ENCODE measurements around the gene NINJ2. TPM values are rescaled to one million over a fixed set of nuclear protein-coding genes. Genes with fewer than 3 reads are reported as not detected.

Gene NINJ2
- total and polyA plus RNA-seq, 2 donors, result 11.5 to 11.8 TPM

DNA sequence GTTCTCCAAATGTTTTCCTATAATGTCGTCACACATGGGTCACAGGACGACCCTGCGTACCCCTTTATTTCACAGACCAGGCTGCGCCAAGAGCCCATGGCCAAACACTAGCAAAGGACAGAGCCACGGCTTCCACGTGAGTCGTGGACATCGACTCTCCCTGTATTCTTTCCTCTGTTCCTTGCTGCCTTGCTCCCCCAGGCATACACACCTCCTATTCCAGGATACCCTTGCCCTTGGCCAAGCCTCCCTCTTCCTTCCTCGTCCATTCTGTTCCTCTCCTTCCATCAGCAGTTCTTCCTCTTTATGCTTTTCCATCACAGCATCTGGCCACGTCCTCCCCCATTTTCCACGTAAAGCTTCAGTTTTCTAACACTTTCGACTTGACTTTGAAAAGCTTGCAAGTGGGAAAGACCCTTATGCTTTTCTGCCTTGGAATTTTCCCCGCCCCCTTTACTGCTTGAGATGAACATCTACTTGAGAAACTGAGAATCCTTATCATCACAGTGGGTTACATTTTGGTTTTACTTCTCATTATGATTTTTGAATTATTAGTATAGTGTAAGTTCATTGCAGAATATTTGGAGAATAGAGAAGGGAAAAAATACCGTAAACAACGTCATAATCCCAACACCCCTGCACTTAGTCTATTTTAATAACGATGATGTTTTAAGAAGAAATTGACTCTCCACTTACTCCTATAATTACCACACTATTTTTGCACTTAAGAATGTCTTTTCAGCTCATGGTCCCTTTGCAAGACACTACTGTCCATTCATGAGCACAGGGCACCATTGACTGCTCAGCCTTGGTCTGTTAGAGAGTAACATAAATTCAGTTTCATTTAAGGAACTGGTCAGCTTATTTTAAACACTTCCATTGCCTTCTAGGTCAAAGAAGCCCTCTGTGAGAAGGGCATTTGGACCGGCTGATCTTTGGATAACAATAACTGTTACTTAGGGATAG lies 15.8 kb upstream of the NINJ2 start:
- H3K36me3 ChIP-seq (ENCODE audit: control insufficient read depth in 2 of 2, insufficient read depth in 2 of 2, low read length in 1 of 2), result no peaks in the 10 kb centered on the region
- H3K27me3 ChIP-seq (ENCODE audit: control insufficient read depth in 2 of 2, insufficient read depth in 1 of 2, low read length in 1 of 2), result no peaks in the 10 kb centered on the region
- no peak for DNase-seq (ENCODE audit: low read depth in 6 of 9, low spot score in 9 of 9)
- WGBS, result 97% methylated on average over 17 of the region's 17 CpGs
- peaks cover 0 to 2% of the 10 kb centered on the region in 2 donors for H3K9me3 ChIP-seq (ENCODE audit: control insufficient read depth in 2 of 2, insufficient read depth in 1 of 2, low read length in 1 of 2)
- no peak overlapping the region for H3K4me3 ChIP-seq (ENCODE audit: low read length in 2 of 2)
- H3K27ac ChIP-seq (ENCODE audit: low read depth in 1 of 2, low read length in 1 of 2), result no peak overlapping the region
- H3K4me1 ChIP-seq (ENCODE audit: control insufficient read depth in 2 of 2, insufficient read depth in 2 of 2, low read length in 2 of 2), result peaks cover 14 to 19% of the 10 kb centered on the region in 2 donors

DNA sequence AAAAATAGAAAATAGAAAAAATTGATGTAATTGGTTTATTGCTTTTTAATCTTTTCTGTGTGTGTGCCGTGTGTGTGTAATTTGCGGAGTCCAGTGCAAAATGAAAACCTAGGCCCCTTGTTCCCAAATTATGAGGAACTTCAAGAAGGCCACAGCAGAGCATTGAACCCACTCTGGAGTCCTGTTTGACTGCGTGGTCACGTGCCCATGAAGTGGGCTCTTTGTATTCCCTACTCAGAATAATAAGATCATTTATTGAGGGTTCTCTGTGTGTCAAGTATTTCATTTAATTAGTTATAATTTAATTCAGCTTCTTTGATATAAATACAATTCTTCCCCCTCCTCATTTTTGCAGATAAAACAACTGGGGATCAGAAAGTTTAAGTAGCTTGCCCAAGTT lies 12.3 kb upstream of the NINJ2 start:
- H3K27ac ChIP-seq (ENCODE audit: low read depth in 1 of 2, low read length in 1 of 2), result no peak overlapping the region
- peaks cover 32 to 49% of the 10 kb centered on the region in 2 donors for H3K4me1 ChIP-seq (ENCODE audit: control insufficient read depth in 2 of 2, insufficient read depth in 2 of 2, low read length in 2 of 2)
- 98% methylated on average over 4 of the region's 4 CpGs for WGBS

DNA sequence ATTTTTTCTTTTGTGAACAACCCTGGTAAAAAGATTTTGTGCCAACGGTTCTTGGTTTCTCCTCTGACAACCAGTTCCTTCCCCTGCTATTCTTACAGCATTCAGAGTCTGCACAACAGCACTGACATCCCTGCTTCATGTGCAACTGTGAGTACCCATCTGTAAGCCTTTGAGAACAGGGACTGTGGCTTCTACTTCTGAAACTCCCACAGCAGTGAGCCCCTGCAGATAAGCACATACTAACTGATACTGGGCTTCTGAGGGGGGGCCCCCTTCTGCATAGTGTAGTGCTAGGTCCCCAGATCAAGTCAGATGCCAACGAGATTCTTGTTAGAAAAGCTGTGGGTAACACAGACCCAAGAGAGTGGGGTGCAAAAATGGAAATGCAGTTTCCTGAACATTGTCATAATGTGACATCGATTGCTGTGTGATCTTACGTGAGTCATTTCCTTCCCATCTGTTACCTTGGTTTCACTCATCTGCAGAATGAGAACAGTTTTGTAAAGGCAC lies 11.1 kb upstream of the NINJ2 start:
- WGBS, result 6% methylated on average over 4 of the region's 4 CpGs
- Histone ChIP-seq H3K9me3 (ENCODE audit: control insufficient read depth in 2 of 2, insufficient read depth in 1 of 2, low read length in 1 of 2) (peaks cover 0 to 2% of the 10 kb centered on the region in 2 donors), H3K36me3 (ENCODE audit: control insufficient read depth in 2 of 2, insufficient read depth in 2 of 2, low read length in 1 of 2) (no peaks in the 10 kb centered on the region), H3K27me3 (ENCODE audit: control insufficient read depth in 2 of 2, insufficient read depth in 1 of 2, low read length in 1 of 2) (no peaks in the 10 kb centered on the region), H3K27ac (ENCODE audit: low read depth in 1 of 2, low read length in 1 of 2) (peak overlapping the region; percentile 90 to 92), H3K4me1 (ENCODE audit: control insufficient read depth in 2 of 2, insufficient read depth in 2 of 2, low read length in 2 of 2) (peaks cover 32 to 53% of the 10 kb centered on the region in 2 donors), H3K4me3 (ENCODE audit: low read length in 2 of 2) (no peak overlapping the region)
- peak in 8 of 9 donors; percentile 52 to 89 (median 70) for DNase-seq (ENCODE audit: low read depth in 6 of 9, low spot score in 9 of 9)

More for the DNA sequence above, 12.3 kb upstream of the NINJ2 start:
- Histone ChIP-seq H3K27me3 (ENCODE audit: control insufficient read depth in 2 of 2, insufficient read depth in 1 of 2, low read length in 1 of 2) (no peaks in the 10 kb centered on the region), H3K36me3 (ENCODE audit: control insufficient read depth in 2 of 2, insufficient read depth in 2 of 2, low read length in 1 of 2) (no peaks in the 10 kb centered on the region), H3K4me3 (ENCODE audit: low read length in 2 of 2) (no peak overlapping the region), H3K9me3 (ENCODE audit: control insufficient read depth in 2 of 2, insufficient read depth in 1 of 2, low read length in 1 of 2) (peaks cover 0 to 2% of the 10 kb centered on the region in 2 donors)
- no peak for DNase-seq (ENCODE audit: low read depth in 6 of 9, low spot score in 9 of 9)

DNA sequence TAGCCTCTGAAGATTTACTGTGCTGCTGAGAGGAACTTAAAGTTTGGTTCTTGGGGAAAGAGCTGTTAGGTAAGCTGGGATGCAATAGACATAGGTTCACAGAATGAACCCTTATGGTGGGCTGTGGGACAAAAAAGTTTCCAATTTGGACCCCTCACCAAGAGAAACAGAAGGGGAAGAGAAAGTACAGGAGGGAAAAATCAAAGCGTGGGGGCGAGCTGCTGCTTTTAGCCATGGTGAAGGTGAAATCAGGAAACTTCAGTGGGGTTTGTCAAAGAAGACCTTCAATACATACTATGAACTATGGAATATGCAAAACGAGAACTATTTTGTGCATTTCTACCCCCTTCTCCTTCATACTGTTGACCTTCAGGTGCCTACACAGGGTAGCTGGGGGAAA lies 10.6 kb upstream of the NINJ2 start:
- no peak for DNase-seq (ENCODE audit: low read depth in 6 of 9, low spot score in 9 of 9)
- Histone ChIP-seq H3K4me1 (ENCODE audit: control insufficient read depth in 2 of 2, insufficient read depth in 2 of 2, low read length in 2 of 2) (peaks cover 32 to 57% of the 10 kb centered on the region in 2 donors), H3K27ac (ENCODE audit: low read depth in 1 of 2, low read length in 1 of 2) (peak overlapping the region; percentile 90 to 92), H3K9me3 (ENCODE audit: control insufficient read depth in 2 of 2, insufficient read depth in 1 of 2, low read length in 1 of 2) (peaks cover 0 to 2% of the 10 kb centered on the region in 2 donors), H3K36me3 (ENCODE audit: control insufficient read depth in 2 of 2, insufficient read depth in 2 of 2, low read length in 1 of 2) (no peaks in the 10 kb centered on the region), H3K27me3 (ENCODE audit: control insufficient read depth in 2 of 2, insufficient read depth in 1 of 2, low read length in 1 of 2) (no peaks in the 10 kb centered on the region), H3K4me3 (ENCODE audit: low read length in 2 of 2) (no peak overlapping the region)
- WGBS, result 70% methylated on average over 3 of the region's 3 CpGs

DNA sequence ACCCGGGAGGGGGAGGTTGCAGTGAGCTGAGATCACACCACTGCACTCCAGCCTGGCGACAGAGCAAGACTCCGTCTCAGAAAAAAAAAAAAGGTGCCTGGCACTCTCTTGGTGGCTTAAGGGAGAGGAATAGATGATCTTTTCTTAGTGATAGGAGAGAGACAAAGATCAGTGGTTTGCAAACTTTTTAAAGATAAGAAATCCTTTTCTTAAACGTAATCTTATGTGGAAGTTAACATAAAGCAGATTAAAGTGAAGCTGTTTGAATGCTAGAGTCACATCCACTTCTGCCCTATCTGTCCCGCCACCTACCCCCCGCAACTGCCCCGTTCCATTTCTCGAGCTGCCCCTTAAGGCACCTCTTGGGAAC lies 6.3 kb upstream of the NINJ2 start:
- H3K4me3 ChIP-seq (ENCODE audit: low read length in 2 of 2), result no peak overlapping the region
- no peak for DNase-seq (ENCODE audit: low read depth in 6 of 9, low spot score in 9 of 9)
- no peaks in the 10 kb centered on the region for H3K36me3 ChIP-seq (ENCODE audit: control insufficient read depth in 2 of 2, insufficient read depth in 2 of 2, low read length in 1 of 2)
- WGBS, result 79% methylated on average over 8 of the region's 8 CpGs
- H3K27me3 ChIP-seq (ENCODE audit: control insufficient read depth in 2 of 2, insufficient read depth in 1 of 2, low read length in 1 of 2), result no peaks in the 10 kb centered on the region
- peaks cover 26 to 76% of the 10 kb centered on the region in 2 donors for H3K4me1 ChIP-seq (ENCODE audit: control insufficient read depth in 2 of 2, insufficient read depth in 2 of 2, low read length in 2 of 2)
- no peaks in the 10 kb centered on the region for H3K9me3 ChIP-seq (ENCODE audit: control insufficient read depth in 2 of 2, insufficient read depth in 1 of 2, low read length in 1 of 2)
- no peak overlapping the region for H3K27ac ChIP-seq (ENCODE audit: low read depth in 1 of 2, low read length in 1 of 2)

DNA sequence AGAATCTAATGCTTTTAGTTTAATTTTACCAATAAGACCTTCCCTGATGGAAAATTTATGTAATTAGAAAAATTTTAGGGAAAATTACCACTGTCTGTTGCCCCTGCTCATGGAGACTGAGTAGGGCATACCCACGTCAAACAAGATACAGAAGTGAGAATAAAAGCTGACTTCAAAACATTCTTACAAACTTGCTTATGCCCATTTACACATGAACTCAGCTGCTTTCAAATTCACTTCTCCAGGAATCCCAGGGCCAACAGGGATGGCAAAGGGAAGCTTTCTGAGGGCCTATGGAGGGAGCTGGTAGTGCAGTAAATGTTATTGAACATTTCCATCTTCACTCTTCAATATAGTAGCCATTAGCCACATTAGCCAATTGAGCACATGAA lies 4.8 kb upstream of the NINJ2 start:
- H3K36me3 ChIP-seq (ENCODE audit: control insufficient read depth in 2 of 2, insufficient read depth in 2 of 2, low read length in 1 of 2), result no peaks in the 10 kb centered on the region
- DNase-seq (ENCODE audit: low read depth in 6 of 9, low spot score in 9 of 9), result no peak
- no peaks in the 10 kb centered on the region for H3K9me3 ChIP-seq (ENCODE audit: control insufficient read depth in 2 of 2, insufficient read depth in 1 of 2, low read length in 1 of 2)
- peaks cover 26 to 76% of the 10 kb centered on the region in 2 donors for H3K4me1 ChIP-seq (ENCODE audit: control insufficient read depth in 2 of 2, insufficient read depth in 2 of 2, low read length in 2 of 2)
- H3K27ac ChIP-seq (ENCODE audit: low read depth in 1 of 2, low read length in 1 of 2), result no peak overlapping the region
- WGBS, result 71% methylated on average over 1 of the region's 1 CpG
- no peaks in the 10 kb centered on the region for H3K27me3 ChIP-seq (ENCODE audit: control insufficient read depth in 2 of 2, insufficient read depth in 1 of 2, low read length in 1 of 2)
- no peak overlapping the region for H3K4me3 ChIP-seq (ENCODE audit: low read length in 2 of 2)

DNA sequence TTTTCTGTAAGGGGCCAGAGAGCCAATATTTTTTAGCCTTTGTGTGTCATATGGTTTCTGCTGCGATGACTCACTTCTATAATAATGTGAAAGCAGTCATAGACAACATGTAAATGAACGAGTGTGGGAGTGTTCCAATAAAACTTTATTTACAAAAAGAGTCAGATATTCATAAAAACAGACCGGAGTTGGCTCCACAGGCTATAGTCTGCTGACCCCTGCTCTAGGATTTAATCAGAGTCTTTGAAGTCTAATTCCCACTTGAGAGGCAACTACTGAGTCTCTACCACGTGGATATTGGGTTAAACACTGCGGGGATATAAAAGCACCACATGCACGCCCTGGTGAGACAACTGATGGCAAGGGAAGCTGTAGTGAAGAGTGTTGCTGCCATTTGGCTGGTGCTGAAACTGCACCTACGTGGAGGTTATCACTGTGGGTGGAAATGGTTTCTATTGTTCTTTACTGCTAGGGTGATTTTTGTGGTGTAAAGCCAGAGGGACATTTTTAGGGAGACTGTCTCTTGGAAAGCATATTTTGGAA lies 3.6 kb upstream of the NINJ2 start:
- H3K36me3 ChIP-seq (ENCODE audit: control insufficient read depth in 2 of 2, insufficient read depth in 2 of 2, low read length in 1 of 2), result no peaks in the 10 kb centered on the region
- 89% methylated on average over 7 of the region's 7 CpGs for WGBS
- no peak for DNase-seq (ENCODE audit: low read depth in 6 of 9, low spot score in 9 of 9)
- peaks cover 27 to 77% of the 10 kb centered on the region in 2 donors for H3K4me1 ChIP-seq (ENCODE audit: control insufficient read depth in 2 of 2, insufficient read depth in 2 of 2, low read length in 2 of 2)
- no peaks in the 10 kb centered on the region for H3K27me3 ChIP-seq (ENCODE audit: control insufficient read depth in 2 of 2, insufficient read depth in 1 of 2, low read length in 1 of 2)
- peak overlapping the region in 1 of 2 donors; percentile 58 for H3K27ac ChIP-seq (ENCODE audit: low read depth in 1 of 2, low read length in 1 of 2)
- H3K9me3 ChIP-seq (ENCODE audit: control insufficient read depth in 2 of 2, insufficient read depth in 1 of 2, low read length in 1 of 2), result no peaks in the 10 kb centered on the region
- no peak overlapping the region for H3K4me3 ChIP-seq (ENCODE audit: low read length in 2 of 2)

DNA sequence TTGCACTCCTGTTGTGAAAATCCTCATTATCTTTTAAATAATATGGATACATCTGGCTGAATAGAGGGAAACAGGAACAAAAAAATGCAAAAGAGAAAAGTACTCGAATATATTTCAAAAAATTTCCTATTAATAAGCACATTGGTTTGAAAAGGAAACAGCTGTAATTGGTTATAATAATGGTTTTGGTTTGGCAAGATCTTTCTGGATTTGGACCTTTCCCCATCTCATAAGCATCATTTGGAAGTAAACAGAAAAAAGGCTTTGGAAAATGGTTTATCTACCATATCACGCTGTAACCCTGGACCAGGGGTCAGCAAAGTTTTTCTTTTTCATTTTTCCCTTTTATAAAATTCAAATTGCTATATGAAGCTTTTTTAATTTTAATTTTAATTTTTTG lies 2.8 kb upstream of the NINJ2 start:
- Histone ChIP-seq H3K4me3 (ENCODE audit: low read length in 2 of 2) (no peak overlapping the region), H3K36me3 (ENCODE audit: control insufficient read depth in 2 of 2, insufficient read depth in 2 of 2, low read length in 1 of 2) (no peaks in the 10 kb centered on the region), H3K9me3 (ENCODE audit: control insufficient read depth in 2 of 2, insufficient read depth in 1 of 2, low read length in 1 of 2) (no peaks in the 10 kb centered on the region), H3K27ac (ENCODE audit: low read depth in 1 of 2, low read length in 1 of 2) (no peak overlapping the region), H3K4me1 (ENCODE audit: control insufficient read depth in 2 of 2, insufficient read depth in 2 of 2, low read length in 2 of 2) (peaks cover 29 to 74% of the 10 kb centered on the region in 2 donors), H3K27me3 (ENCODE audit: control insufficient read depth in 2 of 2, insufficient read depth in 1 of 2, low read length in 1 of 2) (no peaks in the 10 kb centered on the region)
- 77% methylated on average over 2 of the region's 2 CpGs for WGBS
- DNase-seq (ENCODE audit: low read depth in 6 of 9, low spot score in 9 of 9), result no peak

DNA sequence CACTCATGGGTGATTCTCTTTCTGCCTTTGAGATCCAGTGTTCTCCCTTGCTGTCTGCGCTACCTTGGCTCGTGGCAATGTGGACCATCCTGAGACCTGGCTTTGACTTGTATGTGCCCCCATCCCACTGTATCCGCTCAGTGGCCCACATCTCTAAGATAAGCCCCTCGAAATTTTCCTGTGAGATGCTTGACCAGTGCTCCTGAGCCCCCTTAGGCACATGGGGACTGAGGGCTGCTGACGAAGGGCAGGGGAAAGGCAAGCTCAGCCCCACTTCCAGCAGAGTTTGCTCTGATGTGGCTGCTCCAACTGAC lies 1.5 kb upstream of the NINJ2 start:
- no peak overlapping the region for H3K27ac ChIP-seq (ENCODE audit: low read depth in 1 of 2, low read length in 1 of 2)
- no peak for DNase-seq (ENCODE audit: low read depth in 6 of 9, low spot score in 9 of 9)
- no peaks in the 10 kb centered on the region for H3K27me3 ChIP-seq (ENCODE audit: control insufficient read depth in 2 of 2, insufficient read depth in 1 of 2, low read length in 1 of 2)
- WGBS, result 97% methylated on average over 5 of the region's 5 CpGs
- H3K36me3 ChIP-seq (ENCODE audit: control insufficient read depth in 2 of 2, insufficient read depth in 2 of 2, low read length in 1 of 2), result no peaks in the 10 kb centered on the region
- H3K4me1 ChIP-seq (ENCODE audit: control insufficient read depth in 2 of 2, insufficient read depth in 2 of 2, low read length in 2 of 2), result peaks cover 29 to 69% of the 10 kb centered on the region in 2 donors
- H3K4me3 ChIP-seq (ENCODE audit: low read length in 2 of 2), result no peak overlapping the region
- H3K9me3 ChIP-seq (ENCODE audit: control insufficient read depth in 2 of 2, insufficient read depth in 1 of 2, low read length in 1 of 2), result no peaks in the 10 kb centered on the region
